OCI-LY1 (cell line): ENCODE results near the gene RALGPS2.

Source experiments
- EZH2 ChIP-seq: fragments of 200-600 bp; sonication (generic), shearing (Covaris generic); IDR thresholded peaks from 2 replicates; pipeline ENCODE4 v1.8.0; 2017; ENCODE audit warnings: borderline replicate concordance, mixed run types, mild to moderate bottlenecking, antibody characterized with exemption, low read length, moderate library complexity, mixed read lengths
- TF ChIP-seq, protein P1 (sequence below): fragments of 200-600 bp; sonication (generic), shearing (Covaris generic); IDR thresholded peaks from 2 replicates; pipeline ENCODE4 v1.5.1; 2017; ENCODE audit warnings: mild to moderate bottlenecking, antibody characterized with exemption, low read length, moderate library complexity, mixed read lengths

DNA sequence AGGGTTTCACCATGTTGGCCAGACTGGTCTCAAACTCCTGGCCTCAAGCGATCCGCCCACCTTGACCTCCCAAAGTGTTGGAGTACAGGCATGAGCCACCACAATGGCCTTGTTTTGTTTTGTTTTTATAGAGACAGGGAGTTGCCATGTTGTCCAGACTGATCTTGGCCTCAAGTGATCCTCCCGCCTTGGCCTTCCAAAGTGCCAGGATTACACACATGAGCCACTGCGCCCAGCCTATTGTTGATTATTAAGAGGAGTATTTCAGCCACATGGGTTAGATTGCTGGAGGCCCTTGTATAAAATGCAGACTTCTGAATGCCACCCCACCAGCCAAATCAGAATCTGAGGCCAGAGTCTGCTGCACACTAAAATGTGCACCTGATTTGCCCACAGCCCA, 203.0 kb downstream of the RALGPS2 start:
- TF ChIP-seq EZH2 = no peak
- TF ChIP-seq, protein P1, sequence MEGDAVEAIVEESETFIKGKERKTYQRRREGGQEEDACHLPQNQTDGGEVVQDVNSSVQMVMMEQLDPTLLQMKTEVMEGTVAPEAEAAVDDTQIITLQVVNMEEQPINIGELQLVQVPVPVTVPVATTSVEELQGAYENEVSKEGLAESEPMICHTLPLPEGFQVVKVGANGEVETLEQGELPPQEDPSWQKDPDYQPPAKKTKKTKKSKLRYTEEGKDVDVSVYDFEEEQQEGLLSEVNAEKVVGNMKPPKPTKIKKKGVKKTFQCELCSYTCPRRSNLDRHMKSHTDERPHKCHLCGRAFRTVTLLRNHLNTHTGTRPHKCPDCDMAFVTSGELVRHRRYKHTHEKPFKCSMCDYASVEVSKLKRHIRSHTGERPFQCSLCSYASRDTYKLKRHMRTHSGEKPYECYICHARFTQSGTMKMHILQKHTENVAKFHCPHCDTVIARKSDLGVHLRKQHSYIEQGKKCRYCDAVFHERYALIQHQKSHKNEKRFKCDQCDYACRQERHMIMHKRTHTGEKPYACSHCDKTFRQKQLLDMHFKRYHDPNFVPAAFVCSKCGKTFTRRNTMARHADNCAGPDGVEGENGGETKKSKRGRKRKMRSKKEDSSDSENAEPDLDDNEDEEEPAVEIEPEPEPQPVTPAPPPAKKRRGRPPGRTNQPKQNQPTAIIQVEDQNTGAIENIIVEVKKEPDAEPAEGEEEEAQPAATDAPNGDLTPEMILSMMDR = no peak
